NCI-H2196 treated with DMSO at 0.1 percent for 48 hours (cell line): ENCODE measurements around the gene PCAT6.
A peak's percentile ranks its signal among the peaks of the same experiment; 100 is the strongest.
"Not testable (repeated sequence)": the region's sequence is repeated elsewhere in the genome, so short reads cannot be mapped to it uniquely, and the experiment has no call there.

ENCODE experiments used
- DNase-seq: peaks from one replicate; lab custom pipeline; 2025; ENCODE audit not compliant: unreplicated experiment; lab: John Stamatoyannopoulos, UW

PCAT6 gene

GRCh38 chr1:202806845-202807450, 3.8 kb upstream of the PCAT6 start:
- no peak for DNase-seq

- no peak for DNase-seq
Observed at GRCh38 chr1:202807451-202807925, 3.3 kb upstream of the PCAT6 start.

GRCh38 chr1:202807926-202808757, 2.6 kb upstream of the PCAT6 start, which contains the start of gene KDM5B:
Gene KDM5B, minus strand, starts transcription at chr1:202808421. Its CDS starts 116 bp downstream, at chr1:202808305.
- peak; percentile 17 for DNase-seq

GRCh38 chr1:202809597-202810159, 1.1 kb upstream of the PCAT6 start:
- DNase-seq = no peak

- no peak for DNase-seq
Observed at GRCh38 chr1:202810193-202810614, 550 bp upstream of the PCAT6 start.

- no peak for DNase-seq
Observed at GRCh38 chr1:202811296-202812175, 782 bp downstream of the PCAT6 start.

GRCh38 chr1:202812176-202813026, 1.6 kb downstream of the PCAT6 start:
- no peak for DNase-seq

GRCh38 chr1:202815120-202815519, 4.4 kb downstream of the PCAT6 start:
- DNase-seq = no peak

GRCh38 chr1:202818819-202819218, 8.1 kb downstream of the PCAT6 start:
- DNase-seq = no peak

GRCh38 chr1:202821467-202821866, 10.7 kb downstream of the PCAT6 start:
- no peak for DNase-seq

GRCh38 chr1:202825748-202826147, 15.0 kb downstream of the PCAT6 start:
- no peak for DNase-seq

GRCh38 chr1:202829223-202829622, 18.5 kb downstream of the PCAT6 start:
- DNase-seq = not testable (repeated sequence)

GRCh38 chr1:202831906-202832305, 21.2 kb downstream of the PCAT6 start:
- DNase-seq = no peak

- no peak for DNase-seq
Observed at GRCh38 chr1:202834771-202835547, 24.2 kb downstream of the PCAT6 start.

GRCh38 chr1:202835548-202836072, 24.9 kb downstream of the PCAT6 start:
- no peak for DNase-seq

- DNase-seq = no peak
Observed at GRCh38 chr1:202836623-202837403, 26.1 kb downstream of the PCAT6 start.

GRCh38 chr1:202837746-202838262, 27.1 kb downstream of the PCAT6 start:
- no peak for DNase-seq

- DNase-seq = no peak
Observed at GRCh38 chr1:202843081-202843480, 32.3 kb downstream of the PCAT6 start.
